Nephron progenitor cell (in vitro differentiated cells): ENCODE results near the gene CAMK2G.

ENCODE experiments used
- DNase-seq: peaks from one replicate; pipeline ENCODE4 v3.0.0; 2021
- H3K27ac Mint-ChIP-seq: 2 replicates; pipeline ENCODE4 v1.8.0; 2021; ENCODE audit warnings: mild to moderate bottlenecking, moderate library complexity, mixed read lengths
- H3K27me3 Mint-ChIP-seq: 2 replicates; pipeline ENCODE4 v1.8.0; 2021; ENCODE audit warnings: mild to moderate bottlenecking, low read depth, mixed read lengths; ENCODE audit not compliant: poor library complexity
- H3K36me3 Mint-ChIP-seq: 2 replicates; pipeline ENCODE4 v1.8.0; 2021; ENCODE audit warnings: low read depth, mixed read lengths
- H3K4me1 Mint-ChIP-seq: 2 replicates; pipeline ENCODE4 v1.8.0; 2021; ENCODE audit warnings: mixed read lengths
- H3K4me3 Mint-ChIP-seq: 2 replicates; pipeline ENCODE4 v1.8.0; 2021; ENCODE audit warnings: mild to moderate bottlenecking, moderate library complexity, mixed read lengths
- H3K9me3 Mint-ChIP-seq: 2 replicates; pipeline ENCODE4 v1.8.0; 2021; ENCODE audit warnings: mild to moderate bottlenecking, moderate library complexity, mixed read lengths
- TF ChIP-seq, protein P1 (sequence below): fragments of 200-600 bp; sonication (generic); IDR thresholded peaks from 2 replicates; pipeline ENCODE4 v1.5.0; 2021; ENCODE audit warnings: antibody characterized with exemption

The CAMK2G gene

DNA sequence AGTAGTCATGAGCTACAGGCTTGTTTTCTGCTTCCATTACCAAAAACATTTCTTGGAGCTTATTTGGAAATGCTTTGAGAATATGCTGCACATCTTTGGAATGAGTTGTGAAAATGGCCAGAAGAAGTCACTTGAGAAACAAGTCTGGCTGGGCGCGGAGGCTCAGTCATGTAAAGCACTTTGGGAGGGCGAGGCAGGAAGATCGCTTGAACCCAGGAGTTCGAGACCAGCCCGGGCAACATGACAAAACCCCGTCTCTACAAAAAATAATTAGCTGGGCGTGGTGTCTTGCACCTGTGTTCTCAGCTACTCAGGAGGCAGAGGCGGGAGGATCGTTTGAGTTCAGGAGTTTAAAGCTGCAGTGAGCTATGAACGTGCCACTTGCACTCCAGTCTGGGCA is 93.4 kb downstream of the CAMK2G start:
- Mint-ChIP-seq H3K36me3 (peaks cover 23% of the 10 kb centered on the region), H3K27ac (peak overlapping the region; percentile 52), H3K4me3 (peak overlapping the region; percentile 100), H3K4me1 (peaks cover 52% of the 10 kb centered on the region), H3K27me3 (no peaks in the 10 kb centered on the region), H3K9me3 (no peaks in the 10 kb centered on the region)
- TF ChIP-seq, protein P1, sequence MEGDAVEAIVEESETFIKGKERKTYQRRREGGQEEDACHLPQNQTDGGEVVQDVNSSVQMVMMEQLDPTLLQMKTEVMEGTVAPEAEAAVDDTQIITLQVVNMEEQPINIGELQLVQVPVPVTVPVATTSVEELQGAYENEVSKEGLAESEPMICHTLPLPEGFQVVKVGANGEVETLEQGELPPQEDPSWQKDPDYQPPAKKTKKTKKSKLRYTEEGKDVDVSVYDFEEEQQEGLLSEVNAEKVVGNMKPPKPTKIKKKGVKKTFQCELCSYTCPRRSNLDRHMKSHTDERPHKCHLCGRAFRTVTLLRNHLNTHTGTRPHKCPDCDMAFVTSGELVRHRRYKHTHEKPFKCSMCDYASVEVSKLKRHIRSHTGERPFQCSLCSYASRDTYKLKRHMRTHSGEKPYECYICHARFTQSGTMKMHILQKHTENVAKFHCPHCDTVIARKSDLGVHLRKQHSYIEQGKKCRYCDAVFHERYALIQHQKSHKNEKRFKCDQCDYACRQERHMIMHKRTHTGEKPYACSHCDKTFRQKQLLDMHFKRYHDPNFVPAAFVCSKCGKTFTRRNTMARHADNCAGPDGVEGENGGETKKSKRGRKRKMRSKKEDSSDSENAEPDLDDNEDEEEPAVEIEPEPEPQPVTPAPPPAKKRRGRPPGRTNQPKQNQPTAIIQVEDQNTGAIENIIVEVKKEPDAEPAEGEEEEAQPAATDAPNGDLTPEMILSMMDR: no peak
- DNase-seq: no peak

DNA sequence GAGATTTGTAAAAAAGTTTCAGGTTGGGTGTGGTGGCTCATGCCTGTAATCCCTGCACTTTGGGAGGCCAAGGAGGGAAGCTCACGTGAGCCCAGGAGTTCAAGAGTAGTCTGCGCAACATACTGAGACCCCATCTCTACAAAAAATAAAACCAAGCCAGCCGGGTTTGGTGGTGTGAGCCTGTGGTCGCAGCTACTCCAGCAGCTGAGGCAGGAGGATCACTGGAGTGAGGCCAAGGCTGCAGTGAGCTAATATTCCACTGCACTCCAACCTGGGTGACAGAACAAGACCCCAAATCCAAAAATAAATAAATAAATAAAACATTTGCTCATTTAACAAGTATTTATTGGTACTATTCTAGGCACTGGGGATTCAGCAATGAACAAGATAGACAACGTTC is 94.1 kb downstream of the CAMK2G start:
- DNase-seq: no peak
- Mint-ChIP-seq H3K4me3 (peak overlapping the region; percentile 100), H3K4me1 (peaks cover 55% of the 10 kb centered on the region), H3K27ac (peak overlapping the region; percentile 31), H3K9me3 (no peaks in the 10 kb centered on the region), H3K36me3 (peaks cover 30% of the 10 kb centered on the region), H3K27me3 (no peaks in the 10 kb centered on the region)
- TF ChIP-seq, protein P1: no peak

DNA sequence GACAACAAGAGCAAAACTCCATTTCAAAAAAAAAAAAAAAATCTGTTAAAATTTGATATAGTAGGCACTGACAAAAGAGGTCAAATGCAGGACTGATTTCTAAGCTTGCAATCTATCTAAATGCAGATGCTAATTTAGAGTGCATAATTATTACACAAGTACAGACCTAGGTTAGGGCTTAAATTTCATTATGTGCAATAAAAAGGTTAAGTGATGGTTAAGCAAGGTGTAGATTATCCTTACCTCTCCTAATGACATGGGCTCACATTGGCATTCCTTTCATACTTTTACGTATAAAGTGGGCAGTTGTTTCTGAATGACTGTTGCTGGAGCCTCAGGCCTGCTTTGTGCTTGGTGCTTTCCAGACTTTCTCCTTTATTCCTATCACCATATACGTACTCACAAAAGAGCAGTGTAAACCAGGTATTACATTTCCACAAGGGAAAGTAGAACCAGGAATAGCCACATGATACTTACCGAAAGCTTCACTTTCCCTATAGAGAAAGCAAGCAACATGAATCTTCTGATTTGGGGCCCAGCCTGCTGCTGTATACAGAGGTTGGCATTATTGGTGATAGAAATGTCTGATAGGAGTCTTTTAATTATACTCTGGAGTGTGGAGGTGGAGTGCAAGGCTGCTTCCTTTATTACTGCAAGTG is 94.7 kb downstream of the CAMK2G start:
- TF ChIP-seq, protein P1: no peak
- no peaks in the 10 kb centered on the region for H3K27me3 Mint-ChIP-seq
- peaks cover 34% of the 10 kb centered on the region for H3K36me3 Mint-ChIP-seq
- peak overlapping the region; percentile 100 for H3K4me3 Mint-ChIP-seq
- peaks cover 58% of the 10 kb centered on the region for H3K4me1 Mint-ChIP-seq
- H3K27ac Mint-ChIP-seq: peak overlapping the region; percentile 10
- no peaks in the 10 kb centered on the region for H3K9me3 Mint-ChIP-seq
- DNase-seq: no peak

DNA sequence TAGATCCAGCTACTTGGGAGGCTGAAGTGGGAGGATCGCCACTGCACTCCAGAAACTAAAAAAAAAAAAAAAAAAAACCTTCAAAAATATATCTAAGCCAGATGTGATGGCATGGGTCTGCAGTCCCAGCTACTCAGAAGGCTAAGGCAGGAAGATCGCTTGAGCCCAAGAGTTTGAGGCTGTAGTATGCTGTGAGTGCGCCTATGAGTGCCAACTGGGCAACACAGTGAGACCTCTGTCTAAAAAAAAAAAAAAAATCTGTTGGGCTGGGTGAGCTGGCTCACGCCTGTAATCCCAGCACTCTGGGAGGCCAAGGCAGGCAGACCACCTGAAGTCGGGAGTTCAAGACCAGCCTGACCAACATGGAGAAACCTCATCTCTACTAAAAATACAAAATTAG is 95.3 kb downstream of the CAMK2G start:
- TF ChIP-seq, protein P1: no peak
- Mint-ChIP-seq H3K36me3 (peaks cover 34% of the 10 kb centered on the region), H3K27me3 (no peaks in the 10 kb centered on the region), H3K4me3 (no peak overlapping the region), H3K9me3 (no peaks in the 10 kb centered on the region), H3K4me1 (peaks cover 62% of the 10 kb centered on the region), H3K27ac (peak overlapping the region; percentile 16)
- DNase-seq: no peak

DNA sequence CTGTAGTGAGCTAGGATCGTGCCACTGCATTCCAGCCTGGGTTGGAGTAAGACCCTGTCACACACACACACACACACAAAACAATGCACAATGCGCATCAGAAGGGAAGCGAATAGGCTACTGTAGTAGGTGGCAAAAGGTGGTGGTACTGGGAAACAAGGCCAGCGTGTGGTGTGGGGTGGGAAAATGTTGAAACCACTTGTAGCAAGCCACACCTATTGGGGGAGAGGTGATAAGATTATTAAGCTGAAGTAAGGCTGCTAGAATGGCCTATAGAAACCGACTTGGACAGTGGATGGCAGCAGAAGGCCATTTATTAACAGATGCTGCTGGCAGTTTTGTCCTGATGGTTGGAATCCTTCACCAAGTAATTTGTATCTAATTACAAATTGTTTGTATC is 99.7 kb downstream of the CAMK2G start:
- peaks cover 50% of the 10 kb centered on the region for H3K4me1 Mint-ChIP-seq
- H3K9me3 Mint-ChIP-seq: no peaks in the 10 kb centered on the region
- DNase-seq: no peak
- H3K27me3 Mint-ChIP-seq: no peaks in the 10 kb centered on the region
- no peak overlapping the region for H3K27ac Mint-ChIP-seq
- peaks cover 58% of the 10 kb centered on the region for H3K36me3 Mint-ChIP-seq
- TF ChIP-seq, protein P1: no peak
- peak overlapping the region; percentile 93 for H3K4me3 Mint-ChIP-seq
